Right kidney (tissue), 9 donors: ENCODE data around the gene M6PR.
A peak's percentile ranks its signal among the peaks of the same experiment; 100 is the strongest.

Source experiments
- DNase-seq: peaks from one replicate; pipeline ENCODE4 v3.0.0-alpha.2; 2016
- long read RNA-seq, 8 donors: transcript quantifications; one replicate each; lab custom pipeline, GENCODE V29; 2026

M6PR gene
- long read RNA-seq, donor 1, transcript M6PR-201 (7 exons, 2,756 nt) = major isoform, 35 of 43 reads
- long read RNA-seq, donor 1, partial matches to known transcripts = 6 of 43 reads
- long read RNA-seq, donor 1, other reads (novel, unspliced or antisense) = 0 of 43 reads
- long read RNA-seq, donor 2, transcript M6PR-201 (7 exons, 2,756 nt) = major isoform, 14 of 15 reads
- long read RNA-seq, donor 2, partial matches to known transcripts = 0 of 15 reads
- long read RNA-seq, donor 2, other reads (novel, unspliced or antisense) = 0 of 15 reads
- long read RNA-seq, donor 3, transcript M6PR-201 (7 exons, 2,756 nt) = major isoform, 13 of 14 reads
- long read RNA-seq, donor 3, partial matches to known transcripts = 0 of 14 reads
- long read RNA-seq, donor 3, other reads (novel, unspliced or antisense) = 0 of 14 reads
- long read RNA-seq, donor 4, transcript M6PR-201 (7 exons, 2,756 nt) = major isoform, 11 of 13 reads
- long read RNA-seq, donor 4, partial matches to known transcripts = 0 of 13 reads
- long read RNA-seq, donor 4, other reads (novel, unspliced or antisense) = 0 of 13 reads
- long read RNA-seq, donor 5, transcript M6PR-201 (7 exons, 2,756 nt) = major isoform, 26 of 26 reads
- long read RNA-seq, donor 5, partial matches to known transcripts = 0 of 26 reads
- long read RNA-seq, donor 5, other reads (novel, unspliced or antisense) = 0 of 26 reads
- long read RNA-seq, donor 6, transcript M6PR-201 (7 exons, 2,756 nt) = major isoform, 36 of 37 reads
- long read RNA-seq, donor 6, partial matches to known transcripts = 0 of 37 reads
- long read RNA-seq, donor 6, other reads (novel, unspliced or antisense) = 0 of 37 reads
- long read RNA-seq, donor 7, transcript M6PR-201 (7 exons, 2,756 nt) = major isoform, 39 of 48 reads
- long read RNA-seq, donor 7, partial matches to known transcripts = 6 of 48 reads
- long read RNA-seq, donor 7, other reads (novel, unspliced or antisense) = 0 of 48 reads
- long read RNA-seq, donor 8, transcript M6PR-201 (7 exons, 2,756 nt) = major isoform, 35 of 36 reads
- long read RNA-seq, donor 8, partial matches to known transcripts = 0 of 36 reads
- long read RNA-seq, donor 8, other reads (novel, unspliced or antisense) = 0 of 36 reads

DNA sequence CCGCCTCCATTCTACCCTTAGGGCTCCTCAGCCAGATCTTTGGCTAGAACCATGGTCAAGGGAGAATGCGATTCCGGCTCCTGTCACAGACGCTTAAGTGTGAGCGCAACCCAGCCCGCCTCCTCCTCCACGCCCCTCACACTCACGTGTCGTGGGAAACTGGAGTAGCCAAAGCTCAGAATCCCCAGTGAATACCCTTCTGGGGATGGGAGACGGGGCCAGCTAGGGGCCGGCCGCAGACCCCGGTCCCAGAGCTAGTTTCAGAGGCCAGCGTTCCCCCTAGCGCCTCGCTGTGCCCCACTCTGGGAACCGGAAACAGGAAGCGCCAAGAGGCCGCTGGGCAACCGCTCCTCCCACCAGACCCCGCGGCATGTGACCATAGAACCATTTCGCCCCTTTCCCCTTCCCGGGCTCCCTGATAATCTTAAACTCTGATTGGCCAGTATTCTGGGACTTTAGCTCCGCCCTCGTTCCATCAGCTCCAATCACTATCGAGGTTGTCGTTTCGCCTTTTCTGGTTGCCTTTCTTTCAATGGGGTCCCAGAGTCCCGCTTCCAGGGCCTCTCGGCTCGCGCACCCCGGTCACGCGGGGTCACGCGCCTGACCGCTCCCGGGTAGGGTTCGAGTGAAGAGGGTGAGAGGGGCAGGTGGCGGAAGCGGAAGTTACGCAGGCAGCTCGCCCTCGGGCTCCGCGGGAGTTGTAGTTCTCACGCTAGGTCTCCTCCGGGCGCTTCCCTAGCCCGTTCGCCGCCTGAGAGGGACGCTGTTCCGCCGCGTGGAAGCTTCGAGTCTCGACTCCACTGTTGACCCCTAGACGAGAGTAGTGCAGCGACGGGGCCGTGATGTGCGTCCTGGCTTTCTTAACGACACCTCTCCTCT, at the start of gene M6PR:
M6PR (minus strand) TSS at position 304 of the 879 bp plus-strand sequence. CDS start 3,241 bp downstream, outside the sequence.
- peak; percentile 99 for DNase-seq

DNA sequence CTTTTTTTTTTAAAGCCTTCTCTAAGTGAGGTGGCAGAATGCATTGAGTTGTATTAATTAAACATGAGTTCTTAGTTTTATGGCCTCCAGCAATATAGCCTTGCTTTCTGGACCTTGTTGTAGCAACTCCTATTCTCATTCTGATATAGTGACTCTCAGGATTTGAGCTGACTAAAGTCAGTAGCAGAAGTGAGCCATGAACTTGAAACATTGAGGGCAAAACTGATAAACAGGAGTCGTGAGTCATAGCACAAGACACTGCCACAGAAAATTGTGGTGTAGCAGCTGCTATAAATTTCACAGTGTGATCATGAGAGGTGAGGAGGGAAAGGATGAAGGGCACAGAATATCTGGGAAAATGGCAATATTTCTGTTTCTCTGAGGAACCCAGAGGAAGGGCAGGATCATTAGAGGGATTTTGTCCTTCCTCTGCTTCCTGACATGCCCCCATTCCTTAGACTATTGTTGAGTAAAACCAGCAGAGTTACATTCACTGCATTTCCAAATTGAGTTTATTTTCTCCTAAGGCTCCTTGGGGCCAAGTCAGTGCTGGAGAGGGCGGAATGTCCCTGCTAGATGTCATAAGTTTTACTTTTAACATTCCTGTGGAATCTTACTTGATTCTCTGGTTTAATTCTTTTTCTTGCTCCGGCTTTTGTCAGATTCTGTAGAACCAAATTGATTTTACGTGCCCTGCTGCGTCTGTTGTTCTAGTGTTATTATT, 47.4 kb upstream of the M6PR start:
- no peak for DNase-seq

DNA sequence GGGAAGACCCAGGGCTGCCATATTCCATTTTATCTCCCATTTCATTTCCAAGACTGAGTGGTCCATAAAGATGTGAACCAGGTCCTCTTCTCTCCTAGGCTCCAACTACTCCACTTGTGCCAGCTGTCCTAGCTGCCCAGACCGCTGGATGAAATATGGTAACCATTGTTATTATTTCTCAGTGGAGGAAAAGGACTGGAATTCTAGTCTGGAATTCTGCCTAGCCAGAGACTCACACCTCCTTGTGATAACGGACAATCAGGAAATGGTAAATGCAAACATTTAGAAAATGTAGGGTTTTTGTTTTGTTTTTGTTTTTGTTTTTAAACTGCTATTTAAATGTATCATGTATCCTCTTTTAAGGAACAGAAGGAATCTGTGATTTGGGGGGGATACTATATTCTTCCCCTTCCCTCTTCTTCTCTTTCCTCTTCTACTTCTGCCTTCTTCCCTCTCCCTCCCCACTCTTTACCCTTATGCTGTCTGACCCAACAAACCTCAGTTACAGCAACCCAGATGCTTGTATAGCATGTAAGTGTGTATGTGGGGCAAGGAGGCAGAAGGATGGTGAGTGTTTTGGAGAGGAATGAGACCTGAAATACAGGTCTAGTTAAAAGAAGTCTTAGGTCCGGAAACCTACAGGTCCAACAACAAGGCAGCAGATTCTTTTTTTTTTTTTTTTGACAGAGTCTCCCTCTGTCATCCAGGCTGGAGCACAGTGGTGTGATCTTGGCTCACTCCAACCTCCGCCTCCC, 45.8 kb upstream of the M6PR start:
- DNase-seq = no peak

DNA sequence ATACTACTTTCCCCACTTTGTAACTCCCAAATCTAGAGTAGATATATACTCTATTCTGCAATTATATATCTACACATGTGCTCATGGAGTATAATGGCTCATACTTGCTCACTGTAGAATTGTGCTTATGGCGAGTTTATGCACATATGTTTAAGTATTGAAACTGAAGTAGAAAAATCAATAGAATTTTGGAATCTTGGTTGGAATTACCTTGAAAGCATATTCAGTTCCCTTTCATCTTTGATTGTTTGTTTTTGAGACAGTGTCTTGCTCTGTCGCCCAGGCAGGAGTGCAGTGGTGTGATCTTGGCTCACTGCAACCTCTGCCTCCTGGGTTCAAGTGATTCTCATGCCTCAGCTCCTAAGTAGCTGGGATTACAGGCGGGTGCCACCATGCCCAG, 44.4 kb upstream of the M6PR start:
- no peak for DNase-seq

DNA sequence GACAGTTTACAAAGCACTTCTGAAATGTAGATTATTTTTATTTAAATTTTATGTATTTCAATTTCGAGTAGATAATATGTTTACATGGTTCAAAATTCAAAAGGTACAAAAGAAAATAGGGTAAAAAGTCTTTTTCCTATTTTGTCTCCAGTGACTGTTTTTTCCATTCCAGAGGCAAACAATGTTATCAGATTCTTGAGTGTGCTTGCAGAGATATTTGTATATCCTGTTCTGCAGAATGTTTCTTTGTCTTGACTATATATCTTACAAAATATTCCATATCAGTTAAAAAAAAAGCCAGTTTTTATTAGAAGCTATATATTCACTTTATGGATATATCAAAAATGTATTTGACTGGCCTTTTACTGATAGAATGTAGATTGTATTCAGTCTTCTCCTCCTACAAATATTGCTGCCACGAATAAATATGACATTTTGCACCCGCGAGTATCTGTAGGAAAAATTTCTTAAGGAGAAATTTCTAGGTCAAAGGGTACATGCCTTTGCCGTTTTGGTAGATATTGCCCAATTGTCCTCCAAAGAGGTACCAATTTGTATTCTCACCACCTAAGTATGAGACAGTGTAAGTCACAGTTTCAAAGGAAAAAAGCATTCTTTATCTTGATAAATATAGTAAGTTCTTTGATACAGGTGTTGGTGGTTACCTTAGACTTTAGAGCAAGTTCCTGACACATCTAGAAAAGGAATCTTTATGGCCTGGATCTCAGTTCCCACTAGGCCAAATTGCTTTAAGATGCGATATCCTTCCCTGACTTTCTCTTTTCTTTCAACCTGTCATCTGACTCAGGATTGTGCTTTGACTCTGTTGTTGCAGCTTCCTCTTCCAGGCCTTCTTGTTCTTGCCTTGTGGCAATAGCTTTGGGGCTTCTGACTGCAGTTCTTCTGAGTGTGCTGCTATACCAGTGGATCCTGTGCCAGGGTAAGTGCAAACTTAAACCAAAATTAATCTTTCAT, 42.2 kb upstream of the M6PR start:
- no peak for DNase-seq

DNA sequence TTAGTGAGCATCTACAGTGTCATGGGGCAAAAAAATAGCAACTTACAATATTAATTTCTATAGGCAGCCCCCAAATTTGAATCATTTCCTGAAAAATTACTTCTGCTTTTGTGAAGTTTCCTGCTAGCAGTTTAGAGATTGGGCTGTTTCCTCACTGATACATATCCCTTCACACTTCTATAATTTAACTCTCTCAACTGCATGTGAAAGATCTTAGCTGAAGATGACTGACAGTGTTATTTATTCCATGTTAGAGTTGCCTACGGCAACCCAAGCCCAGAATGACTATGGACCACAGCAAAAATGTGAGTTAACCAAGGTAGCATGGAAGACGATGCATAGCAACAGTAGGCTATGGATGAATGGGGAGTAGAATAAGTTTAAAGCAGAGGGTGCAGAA, 40.0 kb upstream of the M6PR start, which contains the start of gene KLRG1:
KLRG1 (plus strand) TSS at position 134 of the 400 bp plus-strand sequence; CDS start at position 224, 90 bp downstream.
- DNase-seq = no peak

DNA sequence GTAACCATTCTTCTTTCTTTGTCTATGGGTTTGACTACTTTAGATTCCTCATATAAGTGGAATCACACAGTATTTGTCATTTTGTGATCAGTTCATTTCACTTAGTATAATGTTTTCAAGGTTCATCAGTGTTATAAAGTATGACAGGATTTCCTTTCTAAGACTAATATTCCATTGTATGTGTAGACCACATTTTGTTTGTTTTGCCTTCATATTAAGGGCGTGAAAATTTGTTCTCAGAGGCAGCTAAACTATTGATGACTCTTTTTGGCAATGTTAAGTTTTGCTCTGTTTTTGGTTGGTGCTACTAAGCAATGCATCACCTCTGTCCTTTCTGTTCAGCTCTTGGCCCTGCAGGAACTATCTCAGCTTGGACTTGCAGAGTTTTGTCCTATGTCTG, 38.2 kb upstream of the M6PR start:
- DNase-seq = no peak

DNA sequence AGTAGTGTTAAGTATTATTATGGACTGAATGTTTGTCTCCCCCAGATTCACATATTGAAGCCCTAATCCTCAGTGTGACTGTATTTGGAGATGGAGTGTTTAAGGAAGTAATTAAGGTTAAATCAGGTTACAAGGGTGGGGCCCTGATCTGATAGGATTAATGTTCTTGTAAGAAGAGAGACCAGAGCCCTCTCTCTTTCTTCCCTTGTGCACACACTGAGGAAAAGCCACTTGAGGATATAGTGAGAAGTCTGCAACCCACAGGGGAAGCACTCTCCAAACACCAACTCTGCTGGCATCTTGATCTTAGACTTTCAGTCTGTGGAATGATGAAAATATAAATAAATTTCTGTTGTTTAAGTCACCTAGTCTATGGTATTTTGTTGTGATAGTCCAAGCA, 37.7 kb upstream of the M6PR start:
- no peak for DNase-seq

DNA sequence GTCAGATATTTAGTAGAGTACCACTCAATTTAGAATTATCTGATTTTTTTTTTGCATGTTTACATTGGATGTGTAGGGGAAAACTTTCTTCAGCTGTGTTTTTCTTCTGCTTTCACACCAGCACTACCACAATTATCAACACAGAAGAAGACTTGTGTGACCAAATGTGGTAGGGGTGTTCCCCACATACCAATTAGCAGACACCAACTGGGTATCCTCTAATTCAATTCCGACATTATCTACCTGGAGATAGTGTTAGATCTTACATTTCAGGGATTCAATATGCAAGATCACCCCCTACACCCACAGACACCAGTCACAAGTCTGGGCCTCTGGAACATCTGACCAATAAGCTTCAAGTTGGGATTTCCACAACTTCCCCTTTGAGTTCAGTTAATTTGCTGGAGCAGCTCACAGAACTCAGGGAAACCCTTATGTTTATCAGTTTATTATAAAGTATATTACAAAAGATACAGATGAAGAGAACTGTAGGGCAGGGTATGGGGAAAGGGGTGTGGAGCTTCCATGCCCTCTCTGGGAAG, 35.8 kb upstream of the M6PR start:
- no peak for DNase-seq

DNA sequence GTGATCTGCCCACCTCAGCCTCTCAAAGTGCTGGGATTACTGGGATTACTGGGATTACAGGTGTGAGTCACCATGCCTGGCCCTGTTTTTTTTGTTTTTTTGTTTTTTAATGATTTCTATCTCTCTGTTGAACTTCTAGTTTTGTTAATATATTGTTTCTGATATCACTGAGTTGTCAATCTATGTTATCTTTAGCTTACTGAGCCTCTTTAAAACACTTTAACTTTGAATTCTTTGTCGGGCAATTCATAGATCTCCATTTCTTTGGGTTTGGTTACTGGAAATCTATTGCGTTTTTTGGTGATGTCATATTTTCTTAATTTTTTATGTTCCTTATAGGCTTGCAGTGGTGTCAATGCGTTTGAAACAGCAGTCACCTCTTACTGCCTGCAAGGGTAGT, 30.7 kb upstream of the M6PR start:
- DNase-seq = no peak

DNA sequence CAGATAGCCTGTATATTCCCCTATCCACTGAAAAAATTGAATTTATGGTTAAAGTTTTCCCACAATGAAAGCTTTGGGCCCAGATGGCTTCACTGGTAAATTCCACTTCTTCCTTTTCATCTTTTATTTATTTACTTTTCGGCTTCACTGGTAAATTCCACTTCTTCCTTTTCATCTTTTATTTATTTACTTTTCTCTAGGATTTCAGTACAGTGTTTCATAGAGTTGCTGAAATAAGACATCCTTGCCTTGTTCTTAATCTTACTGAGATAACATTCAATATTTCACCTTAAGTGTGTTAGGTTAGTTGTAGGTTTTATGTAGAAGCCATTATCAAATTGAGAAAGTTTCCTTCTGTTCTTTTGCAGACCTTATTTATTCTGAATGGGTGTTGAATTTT, 21.0 kb upstream of the M6PR start:
- no peak for DNase-seq

DNA sequence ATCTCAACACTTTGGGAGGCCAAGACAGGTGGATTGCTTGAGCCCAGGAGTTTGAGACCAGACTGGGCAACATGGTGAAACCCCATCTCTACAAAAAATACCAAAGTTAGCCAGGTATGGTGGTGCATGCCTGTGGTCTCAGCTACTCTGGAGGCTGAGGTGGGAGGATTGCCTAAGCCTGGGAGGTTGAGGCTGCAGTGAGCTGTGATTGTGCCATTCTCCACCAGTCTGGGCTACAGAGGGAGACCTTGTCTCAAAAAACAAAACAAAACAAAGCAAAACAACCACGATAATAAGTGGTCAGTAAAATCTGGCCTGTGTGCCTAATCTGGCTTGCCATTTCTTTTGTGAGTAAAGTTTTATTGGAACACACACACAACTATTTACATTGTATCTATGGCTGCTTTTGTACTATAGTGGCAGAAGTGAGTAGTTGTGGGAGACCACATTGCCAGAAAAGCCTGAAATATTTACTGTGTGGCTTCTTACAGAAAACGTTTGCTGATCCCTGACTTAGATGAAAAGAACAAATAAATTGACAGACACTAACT, 20.5 kb upstream of the M6PR start:
- DNase-seq = no peak

DNA sequence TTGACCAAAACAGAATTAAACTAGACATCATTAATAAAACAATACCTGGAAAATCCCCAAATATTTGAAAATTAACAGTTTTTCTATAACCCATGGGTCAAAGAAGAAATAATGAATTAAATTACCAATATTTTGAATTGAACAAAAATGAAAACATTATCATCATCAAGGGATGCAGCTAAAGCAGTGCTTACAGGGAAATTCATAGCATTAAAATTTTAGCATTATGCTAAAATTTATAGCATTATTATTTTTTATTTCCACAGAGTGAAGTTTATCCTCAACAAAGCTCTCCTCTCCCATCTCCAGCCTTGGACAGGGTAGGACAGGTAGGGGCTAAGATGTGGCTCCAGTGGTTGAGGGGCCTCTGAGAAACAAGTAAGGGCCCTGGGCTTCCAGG, 19.3 kb upstream of the M6PR start:
- DNase-seq = no peak

DNA sequence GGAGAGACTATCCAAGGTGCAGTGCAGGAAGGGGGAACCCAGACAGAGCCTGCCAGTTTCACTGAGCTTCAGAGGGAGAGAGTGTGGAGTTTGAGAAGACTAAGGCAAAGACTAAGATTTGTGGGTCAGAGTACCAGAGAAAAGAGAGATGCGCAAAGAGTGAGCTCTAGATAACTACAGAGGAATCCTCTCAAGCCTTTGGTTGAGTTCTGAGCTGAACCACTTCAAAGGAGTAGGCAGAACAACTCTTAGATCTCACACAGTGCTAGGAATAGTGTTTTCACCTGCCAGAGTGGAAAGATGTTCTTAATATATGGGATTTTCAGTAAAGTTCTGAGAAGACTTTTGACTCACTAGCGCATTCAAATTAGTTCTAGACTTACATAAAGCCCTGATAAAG, 10.7 kb upstream of the M6PR start:
- DNase-seq = no peak

DNA sequence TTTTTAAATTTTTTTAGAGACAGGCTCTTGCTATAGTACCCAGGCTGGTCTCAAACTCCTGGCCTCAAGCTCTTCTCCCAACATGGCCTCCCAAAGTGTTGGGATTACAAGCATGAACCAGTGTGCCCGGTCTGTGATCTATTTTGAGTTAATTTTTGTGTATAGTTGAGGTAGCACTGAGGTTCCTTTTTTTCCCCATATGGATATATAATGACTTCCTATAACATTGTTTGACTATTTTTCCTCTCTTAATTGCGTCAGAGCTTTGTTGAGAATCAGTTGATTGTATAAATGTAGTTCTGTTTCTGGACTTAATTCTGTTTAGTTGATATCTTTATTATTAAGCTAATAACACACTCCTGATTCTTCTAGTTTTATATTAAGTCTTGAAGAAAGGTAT, 8.6 kb upstream of the M6PR start:
- no peak for DNase-seq

DNA sequence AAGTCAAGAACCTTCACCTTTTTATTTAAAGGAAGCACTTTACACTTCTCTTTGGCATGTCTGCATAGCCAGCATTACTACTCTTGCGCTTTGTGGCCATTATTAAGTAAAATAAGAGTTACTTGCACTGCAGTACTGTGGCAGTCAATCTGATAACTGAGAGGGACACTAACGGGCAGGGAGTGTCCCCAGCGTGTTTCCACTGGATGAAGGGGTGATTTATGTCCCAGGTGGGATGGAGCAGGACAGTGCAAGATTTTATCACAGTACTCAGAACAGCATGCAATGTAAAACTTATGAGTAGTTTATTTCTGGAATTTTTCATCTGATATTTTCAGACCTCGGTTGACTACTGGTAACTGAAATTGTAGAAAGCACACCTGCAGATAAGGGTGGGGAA, 8.1 kb upstream of the M6PR start:
- DNase-seq = no peak

DNA sequence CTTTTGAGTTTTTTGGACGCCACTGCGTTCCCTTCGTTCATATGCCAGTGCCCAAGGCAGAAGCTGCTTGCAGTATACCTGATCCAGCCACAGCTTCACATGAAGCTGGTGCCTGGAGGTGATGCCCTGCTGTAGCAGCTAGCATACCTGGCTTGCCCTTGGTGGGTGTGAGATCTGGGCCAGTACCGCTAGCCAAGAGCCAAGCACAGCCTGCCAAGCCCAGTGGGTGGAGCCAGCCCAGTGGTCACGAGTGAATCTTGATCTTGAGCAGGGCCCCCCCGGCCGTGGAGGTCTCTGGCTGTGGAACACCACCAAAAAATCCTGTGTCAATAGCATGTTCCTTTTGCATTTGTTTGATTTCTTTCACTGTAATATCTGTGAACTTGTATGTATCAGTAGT, 7.3 kb upstream of the M6PR start:
- no peak for DNase-seq

DNA sequence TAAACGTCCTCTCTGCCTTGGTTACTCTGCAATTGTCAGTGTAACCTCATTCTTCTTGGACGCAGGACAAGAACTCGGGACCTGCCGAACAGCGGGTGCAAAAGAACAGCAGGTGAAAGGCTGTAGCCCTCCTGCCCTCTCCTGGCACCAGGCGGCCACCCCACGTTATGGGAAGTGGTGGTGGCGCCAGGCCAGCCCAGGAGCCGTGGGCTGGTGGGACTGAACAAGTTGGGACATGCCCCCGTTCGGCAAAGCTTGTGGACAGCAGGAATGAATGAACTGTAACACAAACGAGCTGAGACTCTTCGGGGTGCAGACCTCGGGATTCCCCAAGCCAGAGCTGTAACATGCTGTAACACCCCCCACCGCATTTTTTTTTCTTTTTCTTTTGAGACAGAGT, 6.6 kb upstream of the M6PR start:
- no peak for DNase-seq
